Pancreas (tissue), 10 donors: Measurements from ENCODE around the gene RIC8B. TPM values are rescaled to one million over a fixed set of nuclear protein-coding genes. Genes with fewer than 3 reads are reported as not detected.

Source experiments
- ATAC-seq, 4 donors: fragments of 200-7000 bp; cut with Tn5 transposase; one replicate each; pipeline versions ENCODE4 v1.8.0 to v1.9.1; 2020; ENCODE audit warnings: mild to moderate bottlenecking in 4 of 4, moderate library complexity in 4 of 4
- DNase-seq, 6 donors: peaks; one replicate each; pipeline ENCODE4 v3.0.0-alpha.2; 2020
- FAIRE-seq: peaks from 2 replicates; lab custom pipeline; 2012; peaks lifted over from hg19 to GRCh38; lab: Jason Lieb, UNC
- H3K27ac ChIP-seq, 4 donors: fragments of 200-600 bp; sonication (generic); 1 replicate in 3 of 4; 2 replicates in 1 of 4; pipeline versions ENCODE4 v1.5.0 to v1.8.0; 2020
- H3K27me3 ChIP-seq, 4 donors: fragments of 200-600 bp; one replicate each; pipeline ENCODE4 v1.8.0; 2021
- H3K36me3 ChIP-seq, 3 donors: fragments of 200-600 bp; sonication (generic) in 1 of 3; one replicate each; pipeline versions ENCODE4 v1.5.0 to v1.8.0; 2020 to 2021
- H3K4me1 ChIP-seq, 3 donors: fragments of 200-600 bp; one replicate each; pipeline ENCODE4 v1.8.0; 2021
- H3K4me3 ChIP-seq, 4 donors: fragments of 200-600 bp; sonication (generic) in 2 of 4; one replicate each; pipeline versions ENCODE4 v1.5.0 to v1.8.0; 2020 to 2021
- H3K9me3 ChIP-seq, 4 donors: fragments of 200-600 bp; one replicate each; pipeline ENCODE4 v1.8.0; 2021
- WGBS, 2 donors: extraction: QIAGEN DNeasy Blood & Tissue Kit; methylation state at CpG; one replicate each; pipeline ENCODE4 v1.1.7; 2013; 5-methylcytosine and 5-hydroxymethylcytosine counted together
- intact Hi-C, 3 donors: fragments of 100-400 bp; cut with DNase I; formaldehyde crosslinking; loops; one replicate each; pipeline versions ENCODE4 v1.11.1 to v1.14.2; 2022
- polyA plus RNA-seq, 2 donors: library from polyadenylated mRNA; stranded (reverse); fragments of 200-250 nt; gene quantifications; one replicate each; pipeline ENCODE4 v1.2.3, GENCODE V29; 2013
- total RNA-seq, 6 donors: library from RNA; stranded (reverse); fragmentation: NEBNext Ultra II Directional in 4 of 6; extraction: Animal tissue kit (Norgen Biotek cat#: 25700) in 4 of 6; gene quantifications; one replicate each; pipeline versions ENCODE4 v1.2.1 to v1.2.4, GENCODE V29; 2021 to 2023
- TF ChIP-seq, protein P1 (sequence below), 4 donors: fragments of 200-600 bp; sonication (generic) in 3 of 4; IDR thresholded peaks; one replicate each; pipeline versions ENCODE4 v1.5.0 to v1.8.0; 2021; ENCODE audit warnings: antibody characterized with exemption in 4 of 4
- donor health status: healthy with polysubstance abuse.
- donor health status: DM: no; HTN: no; CAD: no; lungs with moderate emphysema.
- donor health status: DM: no; HTN: no; CAD: no.
- donor health status: control.
- donor health status: control.
- donor health status: Bipolar disorder and iron deficiency.
- donor health status: DM: yes; HTN: yes; CAD: no.
- donor health status: DM: no; HTN: no; CAD: no.
- donor health status: DM: no; HTN: no; CAD: no.
- donor health status: DM: yes; HTN: yes; CAD: no.

RIC8B gene
- total and polyA plus RNA-seq, 8 donors, result 5.3 to 17.5 (median 9.8) TPM

DNA sequence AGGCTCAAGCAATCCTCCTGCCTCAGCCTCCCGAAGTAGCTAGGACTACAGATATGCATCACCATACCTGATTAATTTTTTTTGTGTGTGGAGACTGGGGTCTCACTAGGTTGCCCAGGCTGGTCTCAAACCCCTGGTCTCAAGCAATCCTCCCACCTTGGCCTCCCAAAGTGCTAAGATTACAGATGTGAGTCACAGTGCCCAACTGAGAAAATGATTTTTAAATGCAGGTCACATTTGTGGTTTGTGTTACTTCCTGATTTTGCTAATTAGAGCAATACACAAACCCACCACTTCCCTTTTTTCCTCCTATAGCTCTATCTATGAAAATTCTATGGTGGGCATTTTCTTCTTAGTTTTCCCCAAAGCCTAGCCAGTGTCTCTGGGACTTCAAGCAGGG is 135.7 kb downstream of the RIC8B start:
- Histone ChIP-seq H3K4me1 (no peaks in the 10 kb centered on the region), H3K27me3 (no peaks in the 10 kb centered on the region), H3K9me3 (no peaks in the 10 kb centered on the region), H3K27ac (no peak overlapping the region), H3K36me3 (no peaks in the 10 kb centered on the region), H3K4me3 (no peak overlapping the region)
- TF ChIP-seq, protein P1, sequence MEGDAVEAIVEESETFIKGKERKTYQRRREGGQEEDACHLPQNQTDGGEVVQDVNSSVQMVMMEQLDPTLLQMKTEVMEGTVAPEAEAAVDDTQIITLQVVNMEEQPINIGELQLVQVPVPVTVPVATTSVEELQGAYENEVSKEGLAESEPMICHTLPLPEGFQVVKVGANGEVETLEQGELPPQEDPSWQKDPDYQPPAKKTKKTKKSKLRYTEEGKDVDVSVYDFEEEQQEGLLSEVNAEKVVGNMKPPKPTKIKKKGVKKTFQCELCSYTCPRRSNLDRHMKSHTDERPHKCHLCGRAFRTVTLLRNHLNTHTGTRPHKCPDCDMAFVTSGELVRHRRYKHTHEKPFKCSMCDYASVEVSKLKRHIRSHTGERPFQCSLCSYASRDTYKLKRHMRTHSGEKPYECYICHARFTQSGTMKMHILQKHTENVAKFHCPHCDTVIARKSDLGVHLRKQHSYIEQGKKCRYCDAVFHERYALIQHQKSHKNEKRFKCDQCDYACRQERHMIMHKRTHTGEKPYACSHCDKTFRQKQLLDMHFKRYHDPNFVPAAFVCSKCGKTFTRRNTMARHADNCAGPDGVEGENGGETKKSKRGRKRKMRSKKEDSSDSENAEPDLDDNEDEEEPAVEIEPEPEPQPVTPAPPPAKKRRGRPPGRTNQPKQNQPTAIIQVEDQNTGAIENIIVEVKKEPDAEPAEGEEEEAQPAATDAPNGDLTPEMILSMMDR (IDR thresholded peaks at IDR 0.05), result no peak
- no peak for DNase-seq
- ATAC-seq, result no peak
- intact Hi-C loops, result loop anchor here in 2 of 3 donors (10.0 kb wide), 1 partner anchor 525 kb away; no protein-coding TSS in a partner anchor
- FAIRE-seq, result no peak
- WGBS, 2 donors, result 82 to 91% methylated on average over 1 of the region's 1 CpG

DNA sequence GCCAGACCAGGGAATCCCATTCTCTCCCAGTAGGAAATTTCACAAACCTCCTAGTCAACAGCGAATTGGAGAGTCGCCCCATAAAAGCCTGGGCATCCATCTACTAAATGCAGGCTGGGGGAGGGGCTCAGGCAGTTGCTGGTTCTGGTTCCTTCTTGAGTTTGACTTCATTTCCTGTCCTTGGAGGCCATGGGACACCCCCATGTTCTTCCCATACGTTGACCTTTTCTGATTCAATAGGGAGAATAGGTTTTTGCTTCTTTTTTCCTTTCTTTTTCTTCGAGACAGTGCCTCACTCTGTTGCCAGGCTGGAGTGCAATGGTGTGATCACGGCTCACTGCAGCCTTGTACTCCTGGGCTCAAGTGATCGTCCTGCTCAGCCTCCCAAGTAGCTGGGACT is 137.1 kb downstream of the RIC8B start:
- FAIRE-seq (no peak), ATAC-seq (no peak), DNase-seq (no peak)
- WGBS, 2 donors, result 74 to 81% methylated on average over 6 of the region's 6 CpGs
- intact Hi-C loops, result loop anchor here in 2 of 3 donors (10.0 kb wide), 1 partner anchor 527 kb away; no protein-coding TSS in a partner anchor
- Histone ChIP-seq H3K4me1 (no peaks in the 10 kb centered on the region), H3K4me3 (no peak overlapping the region), H3K9me3 (no peaks in the 10 kb centered on the region), H3K36me3 (no peaks in the 10 kb centered on the region), H3K27me3 (no peaks in the 10 kb centered on the region), H3K27ac (no peak overlapping the region)
- TF ChIP-seq, protein P1 (IDR thresholded peaks at IDR 0.05), result no peak

DNA sequence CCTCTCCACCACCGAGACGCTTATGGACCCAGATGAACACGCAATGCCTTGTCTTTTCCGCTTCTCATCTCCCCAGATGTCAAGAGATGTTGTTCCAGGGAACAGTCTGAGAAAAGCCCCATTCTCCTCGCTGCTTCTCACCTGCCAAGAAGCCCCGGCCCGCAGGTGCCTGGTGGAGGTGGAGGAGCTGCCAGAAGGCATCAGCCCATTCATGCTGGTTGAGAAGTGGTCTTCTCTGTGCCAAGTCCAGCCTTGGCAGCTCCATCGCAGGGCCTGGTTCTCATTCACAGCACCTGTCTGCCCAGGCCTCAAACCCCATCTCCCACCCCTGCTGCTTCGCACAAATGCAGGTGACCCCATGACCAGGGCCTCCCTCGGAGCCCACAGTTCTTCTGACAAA is 139.0 kb downstream of the RIC8B start:
- FAIRE-seq (no peak), DNase-seq (no peak), ATAC-seq (no peak)
- WGBS, 2 donors, result 90 to 94% methylated on average over 10 of the region's 10 CpGs
- Histone ChIP-seq H3K4me3 (no peak overlapping the region), H3K4me1 (no peaks in the 10 kb centered on the region), H3K27ac (no peak overlapping the region), H3K36me3 (no peaks in the 10 kb centered on the region), H3K27me3 (no peaks in the 10 kb centered on the region), H3K9me3 (no peaks in the 10 kb centered on the region)
- intact Hi-C loops, result loop anchor here in 2 of 3 donors (10.0 kb wide), 1 partner anchor 529 kb away; no protein-coding TSS in a partner anchor
- TF ChIP-seq, protein P1 (IDR thresholded peaks at IDR 0.05), result no peak

- TF ChIP-seq, protein P1 (IDR thresholded peaks at IDR 0.05), result no peak
- Histone ChIP-seq H3K9me3 (no peaks in the 10 kb centered on the region), H3K4me1 (no peaks in the 10 kb centered on the region), H3K36me3 (no peaks in the 10 kb centered on the region), H3K27ac (no peak overlapping the region), H3K4me3 (no peak overlapping the region), H3K27me3 (no peaks in the 10 kb centered on the region)
- ATAC-seq (no peak), DNase-seq (no peak), FAIRE-seq (no peak)
- WGBS, 2 donors, result 76 to 85% methylated on average over 3 of the region's 3 CpGs
- intact Hi-C loops, result loop anchor here in 2 of 3 donors (10.0 kb wide), 1 partner anchor 530 kb away; no protein-coding TSS in a partner anchor
Measured at GRCh38 chr12:106914796-106915634, 140.5 kb downstream of the RIC8B start.

- H3K36me3 ChIP-seq, result no peaks in the 10 kb centered on the region
- H3K27ac ChIP-seq, result no peak overlapping the region
- intact Hi-C loops, result loop anchor here in 2 of 3 donors (10.0 kb wide), 1 partner anchor 531 kb away; no protein-coding TSS in a partner anchor
- H3K4me3 ChIP-seq, result no peak overlapping the region
- no peaks in the 10 kb centered on the region for H3K9me3 ChIP-seq
- no peaks in the 10 kb centered on the region for H3K4me1 ChIP-seq
- TF ChIP-seq, protein P1 (IDR thresholded peaks at IDR 0.05), result no peak
- ATAC-seq (no peak), DNase-seq (no peak), FAIRE-seq (no peak)
- no peaks in the 10 kb centered on the region for H3K27me3 ChIP-seq
- WGBS, 2 donors, result 62 to 68% methylated on average over 5 of the region's 5 CpGs
Measured at GRCh38 chr12:106915635-106916026, 141.1 kb downstream of the RIC8B start.
